ENCODE measurements around the gene RBM42.

DNA sequence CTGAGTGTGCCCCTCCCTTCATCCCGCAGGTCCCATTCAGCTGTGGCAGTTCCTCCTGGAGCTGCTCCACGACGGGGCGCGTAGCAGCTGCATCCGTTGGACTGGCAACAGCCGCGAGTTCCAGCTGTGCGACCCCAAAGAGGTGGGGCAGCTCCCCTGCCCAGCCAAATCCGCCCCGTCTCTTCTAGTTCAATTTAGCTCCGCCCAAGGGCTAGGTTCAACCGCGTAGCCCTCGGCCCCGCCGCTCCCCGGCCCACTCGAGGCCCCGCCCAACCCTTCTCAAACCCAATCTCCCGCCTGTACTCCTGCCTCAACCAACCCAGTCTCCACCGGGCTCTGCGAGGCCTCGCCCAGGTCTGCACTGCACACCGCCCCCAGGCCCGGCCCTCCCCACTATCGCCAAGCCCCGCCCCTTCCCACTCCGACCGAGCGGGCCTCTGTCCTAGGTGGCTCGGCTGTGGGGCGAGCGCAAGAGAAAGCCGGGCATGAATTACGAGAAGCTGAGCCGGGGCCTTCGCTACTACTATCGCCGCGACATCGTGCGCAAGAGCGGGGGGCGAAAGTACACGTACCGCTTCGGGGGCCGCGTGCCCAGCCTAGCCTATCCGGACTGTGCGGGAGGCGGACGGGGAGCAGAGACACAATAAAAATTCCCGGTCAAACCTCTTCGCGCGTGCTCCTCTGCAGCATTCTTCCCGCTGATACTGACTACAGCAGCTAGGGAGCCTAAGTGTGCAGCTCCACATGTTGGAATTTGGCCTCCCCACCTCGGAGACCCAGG, 15.6 kb downstream of the RBM42 start:
- no peak for TF ChIP-seq EZH2 (IDR thresholded peaks at IDR 0.05; ENCODE audit: insufficient read depth, poor library complexity, severe bottlenecking)
- no peak for TF ChIP-seq EZH2phosphoT487 (IDR thresholded peaks at IDR 0.05; ENCODE audit: insufficient read depth, low read depth)
